HG03457 (cell line): ENCODE measurements around the gene FAM228B.
"Not testable (repeated sequence)": the region's sequence is repeated elsewhere in the genome, so short reads cannot be mapped to it uniquely, and the experiment has no call there.

Experiments
- ATAC-seq: cut with Tn5 transposase; IDR thresholded peaks from one replicate; pipeline ENCODE4 v1.9.1; 2021; ENCODE audit warnings: moderate number of reproducible peaks; ENCODE audit not compliant: unreplicated experiment

FAM228B gene

GRCh38 chr2:24101992-24102391 is 21.3 kb upstream of the FAM228B start:
- no peak for ATAC-seq

GRCh38 chr2:24102677-24103076 is 20.6 kb upstream of the FAM228B start:
- ATAC-seq = no peak

- ATAC-seq = no peak
Observed at GRCh38 chr2:24104110-24104650, 19.1 kb upstream of the FAM228B start.

GRCh38 chr2:24104906-24105305 is 18.4 kb upstream of the FAM228B start:
- no peak for ATAC-seq

GRCh38 chr2:24105816-24106215 is 17.5 kb upstream of the FAM228B start:
- ATAC-seq = no peak

- ATAC-seq = no peak
Observed at GRCh38 chr2:24106786-24107185, 16.5 kb upstream of the FAM228B start.

GRCh38 chr2:24107336-24107735 is 15.9 kb upstream of the FAM228B start:
- ATAC-seq = no peak

GRCh38 chr2:24109431-24109830 is 13.8 kb upstream of the FAM228B start:
- ATAC-seq = not testable (repeated sequence)

- ATAC-seq = no peak
Observed at GRCh38 chr2:24110660-24111303, 12.5 kb upstream of the FAM228B start.

GRCh38 chr2:24111407-24111901 is 11.8 kb upstream of the FAM228B start:
- ATAC-seq = no peak

- ATAC-seq = no peak
Observed at GRCh38 chr2:24115057-24115456, 8.2 kb upstream of the FAM228B start.

GRCh38 chr2:24117902-24118301 is 5.4 kb upstream of the FAM228B start:
- no peak for ATAC-seq

- no peak for ATAC-seq
Observed at GRCh38 chr2:24121066-24121465, 2.2 kb upstream of the FAM228B start.

GRCh38 chr2:24121469-24121868 is 1.8 kb upstream of the FAM228B start:
- ATAC-seq = no peak

GRCh38 chr2:24122366-24123194 is 689 bp upstream of the FAM228B start:
- no peak for ATAC-seq

- peak; percentile 6 for ATAC-seq
Observed at GRCh38 chr2:24123922-24124580, 782 bp downstream of the FAM228B start.

GRCh38 chr2:24125956-24126355 is 2.7 kb downstream of the FAM228B start:
- ATAC-seq = no peak

GRCh38 chr2:24132543-24132942 is 9.3 kb downstream of the FAM228B start:
- ATAC-seq = no peak

- ATAC-seq = not testable (repeated sequence)
Observed at GRCh38 chr2:24140305-24140704, 17.0 kb downstream of the FAM228B start.

GRCh38 chr2:24147364-24147763 is 24.1 kb downstream of the FAM228B start:
- no peak for ATAC-seq

- ATAC-seq = no peak
Observed at GRCh38 chr2:24152413-24153197, 29.3 kb downstream of the FAM228B start.
